Measurements from ENCODE around the gene THUMPD1.

The THUMPD1 gene

GRCh38 chr16:20689668-20690067, 52.0 kb downstream of the THUMPD1 start:
- DNase-seq = no peak

DNA sequence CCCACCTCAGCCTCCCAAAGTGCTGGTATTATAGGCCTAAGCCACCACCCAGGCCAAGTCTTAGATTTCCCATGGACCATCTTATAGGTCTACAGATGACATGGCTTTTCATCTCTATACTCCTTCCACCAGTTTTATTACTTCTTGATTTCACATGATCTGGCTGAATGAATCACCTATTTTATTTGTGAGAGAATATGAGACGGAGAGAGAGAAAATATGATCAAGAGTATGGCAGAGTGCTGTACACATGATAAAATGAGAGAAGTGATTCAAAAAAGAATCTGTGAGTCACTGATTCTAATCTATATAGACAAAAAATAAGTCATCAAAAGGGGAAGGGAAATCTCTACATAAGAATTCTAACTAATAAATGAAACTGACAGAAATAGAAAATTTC, 57.8 kb downstream of the THUMPD1 start:
- DNase-seq = no peak

Data from NCI-H510A treated with DMSO at 0.1 percent for 48 hours (cell line).